GM21717 (cell line): Measurements from ENCODE around the gene DNAJC22.
A peak's percentile ranks its signal among the peaks of the same experiment; 100 is the strongest.
"Not testable (repeated sequence)": the region's sequence is repeated elsewhere in the genome, so short reads cannot be mapped to it uniquely, and the experiment has no call there.

Source experiments
- ATAC-seq: cut with Tn5 transposase; IDR thresholded peaks from one replicate; pipeline ENCODE4 v1.9.1; 2021; ENCODE audit warnings: mild to moderate bottlenecking, moderate library complexity; ENCODE audit not compliant: unreplicated experiment

Gene DNAJC22

DNA sequence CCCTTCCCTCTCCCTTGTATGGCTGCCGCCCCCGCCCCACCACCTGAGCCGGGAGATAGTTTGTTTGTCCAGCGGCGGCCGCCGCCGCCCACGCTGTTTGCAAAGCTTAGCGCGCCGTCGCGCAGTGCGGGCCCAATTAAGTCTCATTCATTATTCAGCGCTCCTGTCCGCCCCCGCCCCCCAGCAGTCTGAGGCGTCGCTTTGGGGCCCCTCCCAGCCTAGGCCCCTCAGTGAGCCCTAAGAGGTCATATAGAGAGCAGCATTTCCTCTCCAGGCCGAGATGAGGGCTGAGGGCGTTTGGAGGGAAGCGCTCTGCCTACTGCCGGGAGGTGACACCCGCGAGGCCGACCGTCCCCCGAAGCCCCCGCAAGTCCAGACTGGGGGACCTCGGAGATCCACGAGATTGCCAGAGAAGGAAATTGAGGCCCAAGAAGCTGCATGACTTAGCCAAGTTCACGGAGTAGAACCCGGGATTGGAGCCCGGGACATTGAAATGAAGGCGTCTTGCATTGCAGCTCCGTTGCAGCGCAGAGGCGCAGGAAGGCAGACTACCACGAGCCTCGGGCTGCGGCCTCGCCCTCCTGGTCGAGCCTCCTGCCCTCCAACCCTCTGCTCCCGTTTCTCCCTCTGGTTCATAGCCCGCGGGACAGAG is at the start of gene DNAJC22:
Gene DNAJC22, plus strand, starts transcription at position 230 of the 652 bp plus-strand sequence. CDS start 1,985 bp downstream, outside the sequence.
- no peak for ATAC-seq

DNA sequence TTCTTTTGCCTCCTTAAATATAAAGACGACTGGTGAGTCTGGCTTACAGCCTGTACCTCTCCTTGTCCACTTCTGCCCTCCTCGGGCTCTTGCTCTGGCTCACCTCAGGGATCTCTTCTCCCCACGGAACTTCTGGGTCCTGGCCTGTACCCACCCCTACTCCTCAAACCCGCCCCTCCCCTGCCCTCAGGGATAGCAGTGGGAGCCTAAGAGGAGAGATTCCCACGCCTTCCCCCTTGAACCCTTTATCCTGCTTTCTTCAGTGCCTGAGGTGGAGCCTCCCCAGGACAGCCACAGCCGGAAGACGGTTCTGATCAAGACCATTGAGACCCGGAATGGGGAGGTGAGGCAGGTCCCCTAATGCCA is 49.0 kb upstream of the DNAJC22 start:
- no peak for ATAC-seq

DNA sequence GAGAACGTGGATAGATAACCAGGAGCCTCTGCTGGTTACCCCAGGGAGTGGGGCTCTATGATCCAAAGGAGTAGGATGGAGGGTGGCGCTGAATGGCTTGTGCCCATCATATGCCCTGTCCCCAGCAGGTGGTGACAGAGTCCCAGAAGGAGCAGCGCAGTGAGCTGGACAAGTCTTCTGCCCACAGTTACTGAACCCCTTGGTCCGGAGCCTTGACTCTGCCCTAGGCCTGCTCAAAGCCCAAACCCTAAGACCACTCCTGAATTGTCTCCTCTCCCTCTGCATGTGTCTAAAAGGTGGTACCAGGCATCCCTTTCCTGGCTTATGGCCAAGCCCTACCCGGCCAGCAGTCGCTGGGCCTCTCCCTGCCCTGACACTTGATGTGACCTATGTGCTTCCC is 48.5 kb upstream of the DNAJC22 start:
- ATAC-seq, result no peak

DNA sequence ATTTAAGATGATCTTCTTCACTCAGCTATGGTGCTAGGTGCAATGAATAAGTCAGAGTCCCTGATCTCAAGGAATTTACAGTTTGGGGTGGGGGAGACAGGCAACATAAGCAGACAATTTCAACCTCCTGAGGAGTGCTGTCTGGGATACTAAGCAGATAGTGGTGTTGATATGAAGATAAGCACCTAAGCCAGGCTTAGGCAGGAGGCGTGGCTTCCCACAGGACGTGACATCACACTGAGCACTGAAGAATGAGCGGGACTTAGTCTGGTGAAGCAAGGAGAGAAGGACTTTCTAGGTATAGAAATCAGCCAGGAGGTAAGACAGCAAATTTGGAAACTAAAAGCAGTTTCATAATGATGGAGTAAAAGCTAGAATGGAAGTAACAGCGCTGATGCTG is 44.9 kb upstream of the DNAJC22 start:
- no peak for ATAC-seq

DNA sequence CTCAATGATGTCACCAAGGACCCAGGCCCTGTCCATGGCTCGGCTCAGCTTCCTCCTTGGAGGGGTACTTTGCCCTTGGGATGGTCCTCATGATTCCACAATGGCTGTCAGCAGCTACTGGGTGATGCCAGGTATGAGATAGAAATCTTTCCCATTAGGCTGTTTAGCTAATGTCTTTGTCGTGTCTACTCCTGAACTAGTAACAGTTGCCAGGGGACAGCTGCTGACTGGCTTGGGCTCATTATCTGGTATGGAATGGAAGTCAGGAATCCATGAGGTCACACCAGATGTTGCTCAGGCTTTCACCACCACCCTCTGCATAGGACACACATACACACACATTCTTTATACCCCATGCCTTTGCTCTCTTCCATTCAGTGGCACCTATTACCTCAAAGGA is 42.5 kb upstream of the DNAJC22 start:
- no peak for ATAC-seq

DNA sequence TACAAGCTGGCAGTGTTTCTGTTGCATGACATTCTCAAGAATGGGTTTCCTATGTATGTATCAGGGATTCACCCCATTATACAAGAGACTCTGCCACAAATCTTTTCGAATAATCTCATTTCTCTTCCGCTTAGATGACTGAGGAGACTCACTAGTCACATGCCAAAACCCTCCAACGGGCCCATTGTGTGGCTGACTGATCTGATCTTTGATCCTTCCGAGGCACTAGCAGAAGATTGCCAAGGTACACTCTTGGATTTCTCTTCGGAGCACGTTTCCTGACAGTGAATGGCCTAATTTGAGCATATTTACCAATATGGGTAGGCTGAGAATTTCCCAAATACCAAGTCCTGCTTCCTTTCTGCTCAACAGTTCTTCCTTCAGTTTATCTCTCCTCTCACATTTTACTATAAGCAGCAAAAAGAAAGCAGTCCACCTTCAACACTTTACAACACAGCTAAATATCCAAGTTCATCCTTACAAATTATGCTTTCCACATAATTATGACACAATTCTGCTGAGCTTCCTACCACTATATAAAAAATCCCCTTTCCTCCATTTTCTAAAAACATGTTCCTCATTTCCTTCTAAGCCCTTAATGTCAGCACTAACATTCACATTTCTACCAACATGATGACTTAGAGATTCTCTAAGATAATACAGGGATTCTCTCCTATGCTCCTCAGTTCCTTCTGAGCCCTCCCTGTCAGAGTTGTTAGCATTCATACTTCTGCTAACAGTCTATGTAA is 40.8 kb upstream of the DNAJC22 start:
- no peak for ATAC-seq

DNA sequence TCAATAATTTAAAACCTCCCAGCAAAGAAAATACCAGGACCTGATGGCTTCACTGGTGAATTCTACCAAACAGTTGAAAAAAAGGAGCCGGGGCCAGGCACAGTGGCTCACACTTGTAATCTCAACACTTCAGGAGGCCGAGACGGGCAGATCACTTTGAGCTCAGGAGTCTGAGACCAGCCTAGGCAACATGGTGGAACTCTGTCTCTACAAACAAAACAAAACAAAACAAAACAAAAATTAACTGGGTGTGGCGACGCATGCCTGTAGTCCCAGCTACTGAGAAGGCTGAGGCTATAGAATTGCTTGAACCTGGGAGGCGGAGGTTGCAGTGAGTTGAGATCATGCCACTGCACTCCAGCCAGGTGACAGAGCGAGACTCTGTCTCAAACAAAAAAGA is 37.3 kb upstream of the DNAJC22 start:
- ATAC-seq, result no peak

DNA sequence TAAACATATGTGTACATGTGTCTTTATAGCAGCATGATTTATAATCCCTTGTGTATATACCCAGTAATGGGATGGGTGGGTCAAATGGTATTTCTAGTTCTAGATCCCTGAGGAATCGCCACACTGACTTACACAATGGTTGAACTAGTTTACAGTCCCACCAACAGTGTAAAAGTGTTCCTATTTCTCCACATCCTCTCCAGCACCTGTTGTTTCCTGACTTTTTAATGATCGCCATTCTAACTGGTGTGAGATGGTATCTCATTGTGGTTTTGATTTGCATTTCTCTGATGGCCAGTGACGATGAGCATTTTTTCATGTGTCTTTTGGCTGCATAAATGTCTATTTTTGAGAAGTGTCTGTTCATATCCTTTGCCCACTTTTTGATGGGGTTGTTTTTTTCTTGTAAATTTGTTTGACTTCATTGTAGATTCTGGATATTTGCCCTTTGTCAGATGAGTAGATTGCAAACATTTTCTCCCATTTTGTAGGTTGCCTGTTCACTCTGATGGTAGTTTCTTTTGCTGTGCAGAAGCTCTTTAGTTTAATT is 36.2 kb upstream of the DNAJC22 start:
- ATAC-seq, result not testable (repeated sequence)

DNA sequence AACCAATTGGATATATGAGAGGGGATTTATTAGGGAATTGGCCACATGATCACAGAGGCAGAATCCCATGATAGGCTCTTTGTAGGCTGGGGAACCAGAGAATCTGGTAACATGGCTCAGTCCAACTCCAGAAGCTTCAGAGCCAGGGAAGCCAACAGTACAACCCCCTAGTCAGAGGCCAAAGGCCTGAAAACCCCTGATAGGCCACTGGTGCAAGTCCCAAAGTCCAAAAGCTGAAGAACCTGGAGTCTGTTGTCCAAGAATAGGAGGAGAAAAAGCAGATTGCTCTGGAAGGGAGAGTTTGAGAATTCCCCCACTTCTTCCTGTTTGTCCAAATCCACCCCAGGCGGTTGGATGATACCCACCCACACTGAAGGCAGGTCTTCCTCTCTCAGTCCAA is 31.9 kb upstream of the DNAJC22 start:
- ATAC-seq, result no peak

DNA sequence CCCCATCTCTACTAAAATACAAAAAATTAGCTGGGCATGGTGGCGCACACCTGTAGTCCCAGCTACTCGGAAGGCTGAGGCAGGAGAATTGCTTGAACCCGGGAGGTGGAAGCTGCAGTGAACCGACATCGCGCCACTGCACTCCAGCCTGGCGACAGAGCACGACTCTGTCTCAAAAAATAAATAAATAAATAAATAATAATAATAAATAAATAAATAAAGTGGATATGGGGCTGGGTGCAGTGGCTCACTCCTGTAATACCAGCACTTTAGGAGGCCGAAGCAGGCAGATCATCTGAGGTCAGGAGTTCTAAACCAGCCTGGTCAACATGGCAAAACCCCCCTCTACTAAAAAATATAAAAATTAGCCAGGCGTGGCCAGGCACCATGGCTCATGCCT is 29.6 kb upstream of the DNAJC22 start:
- not testable (repeated sequence) for ATAC-seq

DNA sequence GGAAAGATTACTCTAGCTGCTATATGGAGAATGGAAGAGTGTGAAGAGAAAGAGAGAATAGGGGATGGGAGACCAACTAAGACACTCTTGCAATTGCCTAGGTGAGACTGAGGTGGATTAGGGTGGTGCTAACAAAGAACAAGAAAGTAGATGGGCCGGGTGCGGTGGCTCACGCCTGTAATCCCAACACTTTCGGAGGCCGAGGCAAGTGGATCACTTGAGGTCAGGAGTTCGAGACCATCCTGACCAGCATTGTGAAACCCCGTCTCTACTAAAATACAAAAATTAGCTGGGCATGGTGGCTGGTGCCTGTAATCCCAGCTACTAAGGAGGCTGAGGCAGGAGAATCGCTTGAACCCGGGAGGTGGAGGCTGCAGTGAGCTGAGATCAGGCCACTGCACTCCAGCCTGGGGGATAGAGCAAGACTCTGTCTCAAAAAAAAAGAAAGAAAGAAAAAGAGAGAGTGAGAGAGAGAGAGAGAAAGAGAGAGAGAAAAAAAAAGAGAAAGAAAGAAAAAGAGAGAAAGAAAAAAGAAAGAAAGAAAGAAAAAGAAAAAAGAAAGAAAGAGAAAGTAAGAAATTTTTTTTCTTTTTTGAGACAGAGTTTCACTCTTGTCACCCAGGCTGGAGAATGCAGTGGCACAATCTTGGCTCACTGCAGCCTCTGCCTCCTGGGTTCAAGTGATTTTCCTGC is 26.1 kb upstream of the DNAJC22 start:
- not testable (repeated sequence) for ATAC-seq

DNA sequence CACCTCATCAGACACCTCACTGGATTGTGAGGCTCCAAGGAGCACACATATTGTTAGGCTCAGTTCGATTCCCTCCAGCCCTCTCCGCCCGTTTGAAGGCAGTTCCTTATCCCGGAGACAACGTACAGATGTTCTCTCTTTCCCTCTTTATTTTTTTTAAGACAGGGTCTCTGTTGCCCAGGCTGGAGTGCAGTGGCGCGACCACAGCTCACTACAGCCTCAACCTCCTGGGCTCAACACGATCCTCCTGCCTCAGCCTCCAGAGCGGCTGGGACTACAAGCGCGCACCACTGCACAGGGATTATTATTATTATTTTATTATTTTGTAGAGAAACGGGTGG is 24.4 kb upstream of the DNAJC22 start:
- no peak for ATAC-seq

DNA sequence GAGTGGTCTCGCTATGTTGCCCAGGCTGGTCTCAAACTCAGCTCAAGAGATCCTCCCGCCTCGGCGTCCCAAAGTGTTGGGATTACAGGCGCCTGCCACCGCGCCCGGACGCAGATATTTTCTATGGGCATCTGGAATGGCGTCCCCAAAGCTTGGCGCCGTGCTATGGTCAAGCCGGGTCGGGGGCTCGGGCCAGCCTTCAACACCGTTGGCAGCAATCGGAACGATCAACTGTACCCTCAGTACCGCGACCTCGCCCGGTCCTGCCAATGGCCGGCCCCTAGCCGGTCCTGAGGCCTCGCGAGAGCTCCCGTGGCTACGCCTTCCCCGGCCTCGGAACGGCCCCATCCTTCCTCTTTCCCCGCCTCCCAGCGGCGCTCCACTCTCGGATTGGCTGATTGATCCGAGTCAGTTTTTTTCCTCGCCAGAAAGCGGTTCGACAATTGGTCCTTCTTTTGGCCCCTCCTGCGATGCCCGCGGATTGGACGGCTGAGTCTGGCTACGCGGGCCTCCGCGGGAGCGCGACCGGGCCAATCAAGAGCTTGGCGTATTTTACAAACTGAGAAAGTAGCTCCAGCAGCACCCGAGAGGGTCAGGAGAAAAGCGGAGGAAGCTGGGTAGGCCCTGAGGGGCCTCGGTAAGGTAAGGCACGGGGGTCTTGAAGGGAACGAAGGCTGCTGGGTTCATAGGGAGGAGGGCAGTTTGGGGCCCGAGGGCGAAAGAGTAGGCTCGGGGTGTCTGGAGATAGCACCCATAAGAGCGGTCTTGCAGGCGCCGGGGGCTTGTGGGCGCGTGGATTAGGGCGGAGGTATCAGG is 23.8 kb upstream of the DNAJC22 start, which contains the start of gene TROAP:
Gene TROAP, plus strand, starts transcription at position 548 of the 816 bp plus-strand sequence. CDS start 354 bp downstream, outside the sequence.
- peak; percentile 97 for ATAC-seq

DNA sequence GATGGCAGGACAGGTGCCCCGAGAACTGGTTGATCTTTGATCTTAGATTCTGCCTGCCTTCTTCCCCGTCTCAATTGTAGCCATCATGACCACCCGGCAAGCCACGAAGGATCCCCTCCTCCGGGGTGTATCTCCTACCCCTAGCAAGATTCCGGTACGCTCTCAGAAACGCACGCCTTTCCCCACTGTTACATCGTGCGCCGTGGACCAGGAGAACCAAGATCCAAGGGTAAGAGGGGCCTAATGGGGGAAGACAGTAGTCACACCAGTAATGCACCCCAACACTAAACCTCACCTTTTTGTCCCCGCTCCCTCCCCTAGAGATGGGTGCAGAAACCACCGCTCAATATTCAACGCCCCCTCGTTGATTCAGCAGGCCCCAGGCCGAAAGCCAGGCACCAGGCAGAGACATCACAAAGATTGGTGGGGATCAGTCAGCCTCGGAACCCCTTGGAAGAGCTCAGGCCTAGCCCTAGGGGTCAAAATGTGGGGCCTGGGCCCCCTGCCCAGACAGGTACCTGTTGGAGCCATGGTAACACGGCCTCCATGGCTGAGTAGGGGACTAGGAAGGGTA is 23.1 kb upstream of the DNAJC22 start:
- no peak for ATAC-seq

DNA sequence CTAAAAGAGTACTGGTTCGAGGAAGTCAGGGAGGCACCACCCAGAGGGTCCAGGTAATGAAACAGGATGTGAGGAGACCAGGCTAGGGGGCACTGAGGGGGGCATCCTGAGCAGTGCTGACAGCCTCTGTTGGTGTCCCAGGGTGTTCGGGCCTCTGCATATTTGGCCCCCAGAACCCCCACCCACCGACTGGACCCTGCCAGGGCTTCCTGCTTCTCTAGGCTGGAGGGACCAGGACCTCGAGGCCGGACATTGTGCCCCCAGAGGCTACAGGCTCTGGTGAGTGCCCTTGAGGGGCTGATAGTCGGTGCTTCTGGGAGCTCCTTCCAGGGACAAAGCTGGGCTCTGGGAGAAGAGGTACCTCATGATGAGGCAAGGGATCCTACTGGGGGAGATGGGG is 21.1 kb upstream of the DNAJC22 start:
- ATAC-seq, result no peak

DNA sequence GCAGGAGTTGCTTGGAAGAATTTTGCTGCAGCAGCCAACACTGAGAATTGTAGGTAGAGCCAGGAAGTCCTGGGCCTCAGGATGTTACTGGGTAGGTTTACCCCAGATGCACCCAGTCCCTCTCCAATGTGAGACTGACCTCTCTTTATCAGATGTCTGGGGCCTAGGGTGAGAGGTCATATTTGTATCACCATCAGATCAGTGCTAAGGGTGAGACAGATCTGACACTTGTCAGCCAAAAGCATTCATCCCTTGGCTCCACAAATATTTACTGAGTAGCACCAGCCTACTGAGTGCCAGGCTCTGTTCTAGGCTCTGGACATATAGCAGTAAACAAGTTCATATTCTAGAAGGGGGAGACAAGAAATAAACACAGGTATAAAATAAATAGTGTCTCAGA is 19.3 kb upstream of the DNAJC22 start:
- ATAC-seq, result no peak

DNA sequence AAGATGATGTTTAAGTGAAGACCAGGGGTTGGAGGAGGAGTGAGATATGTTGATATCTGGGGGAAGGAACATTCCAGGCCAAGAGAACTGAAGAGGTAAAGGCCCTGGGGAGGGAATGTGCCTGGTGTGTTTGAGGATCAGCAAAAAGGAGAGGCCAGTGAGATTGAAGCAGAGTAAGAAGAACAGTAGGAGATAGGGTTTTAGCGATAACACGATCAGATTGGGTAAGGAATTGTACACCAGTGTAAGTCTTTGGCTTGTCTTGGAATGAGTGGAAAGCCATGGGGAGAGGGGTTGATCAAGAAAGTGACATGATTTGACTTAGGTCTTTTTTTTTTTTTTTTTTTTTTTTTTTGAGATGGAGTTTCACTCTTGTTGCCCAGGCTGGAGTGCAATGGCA is 18.8 kb upstream of the DNAJC22 start:
- no peak for ATAC-seq

DNA sequence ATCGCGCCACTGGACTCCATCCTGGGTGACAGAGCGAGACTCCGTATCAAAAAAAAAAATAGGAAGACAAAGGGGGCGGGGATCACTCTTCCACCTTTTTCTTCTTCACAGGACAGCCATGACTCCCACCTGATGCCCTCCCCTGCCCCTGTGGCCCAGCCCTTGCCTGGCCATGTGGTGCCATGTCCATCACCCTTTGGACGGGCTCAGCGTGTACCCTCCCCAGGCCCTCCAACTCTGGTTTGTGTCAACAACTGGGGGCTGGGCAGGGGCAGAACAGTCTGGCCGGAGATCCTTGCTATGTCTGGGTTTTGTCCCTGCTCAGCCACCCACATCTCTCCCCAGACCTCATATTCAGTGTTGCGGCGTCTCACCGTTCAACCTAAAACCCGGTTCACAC is 17.9 kb upstream of the DNAJC22 start:
- ATAC-seq, result no peak

DNA sequence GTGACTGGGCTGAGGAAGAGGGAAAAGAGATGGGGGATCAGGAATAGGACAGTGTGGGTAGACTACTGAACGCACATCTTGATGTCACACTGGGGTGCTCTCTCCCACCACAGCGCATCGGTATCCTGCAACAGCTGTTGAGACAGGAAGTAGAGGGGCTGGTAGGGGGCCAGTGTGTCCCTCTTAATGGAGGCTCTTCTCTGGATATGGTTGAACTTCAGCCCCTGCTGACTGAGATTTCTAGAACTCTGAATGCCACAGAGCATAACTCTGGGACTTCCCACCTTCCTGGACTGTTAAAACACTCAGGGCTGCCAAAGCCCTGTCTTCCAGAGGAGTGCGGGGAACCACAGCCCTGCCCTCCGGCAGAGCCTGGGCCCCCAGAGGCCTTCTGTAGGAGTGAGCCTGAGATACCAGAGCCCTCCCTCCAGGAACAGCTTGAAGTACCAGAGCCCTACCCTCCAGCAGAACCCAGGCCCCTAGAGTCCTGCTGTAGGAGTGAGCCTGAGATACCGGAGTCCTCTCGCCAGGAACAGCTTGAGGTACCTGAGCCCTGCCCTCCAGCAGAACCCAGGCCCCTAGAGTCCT is 16.6 kb upstream of the DNAJC22 start:
- no peak for ATAC-seq
